Osteoblast (primary cell): ENCODE measurements around the gene VANGL1. TPM values are rescaled to one million over a fixed set of nuclear protein-coding genes. Genes with fewer than 3 reads are reported as not detected.

Source experiments
- DNase-seq: peaks from one replicate; pipeline ENCODE4 v3.0.0; 2011; ENCODE audit warnings: low spot score, mixed read lengths; ENCODE audit not compliant: insufficient read length; ENCODE audit errors: missing footprints
- H2AFZ ChIP-seq: 2 replicates; pipeline ENCODE4 v1.6.0; 2011; ENCODE audit warnings: mild to moderate bottlenecking, low read length
- H3K27ac ChIP-seq: 2 replicates; pipeline ENCODE4 v1.5.1; 2011; ENCODE audit warnings: mild to moderate bottlenecking, low read depth, low read length, moderate library complexity
- H3K27me3 ChIP-seq: 2 replicates; pipeline ENCODE4 v1.6.0; 2012; ENCODE audit warnings: mild to moderate bottlenecking, control low read depth, inconsistent platforms, low read length, moderate library complexity; ENCODE audit not compliant: insufficient read depth
- H3K36me3 ChIP-seq: 2 replicates; pipeline ENCODE4 v1.5.1; 2011; ENCODE audit warnings: mild to moderate bottlenecking, low read length, control low read depth, moderate library complexity; ENCODE audit not compliant: insufficient read depth
- H3K4me1 ChIP-seq: 2 replicates; pipeline ENCODE4 v1.5.1; 2011; ENCODE audit warnings: mild to moderate bottlenecking, low read length, control low read depth, moderate library complexity; ENCODE audit not compliant: insufficient read depth
- H3K4me2 ChIP-seq: 2 replicates; pipeline ENCODE4 v1.6.0; 2011; ENCODE audit warnings: mild to moderate bottlenecking, low read length; ENCODE audit not compliant: insufficient read depth
- H3K4me3 ChIP-seq: fragments of 200-600 bp; sonication (generic); 3 replicates; pipeline ENCODE4 v1.5.1; 2012; ENCODE audit warnings: mild to moderate bottlenecking, low read length, inconsistent platforms; ENCODE audit not compliant: insufficient read depth
- H3K79me2 ChIP-seq: 2 replicates; pipeline ENCODE4 v1.6.0; 2012; ENCODE audit warnings: mild to moderate bottlenecking, low read length, control low read depth, inconsistent platforms; ENCODE audit not compliant: insufficient read depth
- H3K9me3 ChIP-seq: 2 replicates; pipeline ENCODE4 v1.5.1; 2011; ENCODE audit warnings: low read depth, low read length, control low read depth
- H4K20me1 ChIP-seq: 2 replicates; pipeline ENCODE4 v1.6.0; 2012; ENCODE audit warnings: mild to moderate bottlenecking, low read length, control low read depth; ENCODE audit not compliant: insufficient read depth
- CTCF ChIP-seq: IDR thresholded peaks from 2 replicates; pipeline ENCODE4 v1.5.1; 2011; ENCODE audit warnings: mild to moderate bottlenecking, low read depth, low read length, moderate library complexity; ENCODE audit errors: extremely low read depth
- total RNA-seq: library from RNA; depleted of rRNA; stranded (reverse); fragments of >200 nt; gene quantifications from 2 replicates; pipeline ENCODE4 v1.2.3, GENCODE V29; 2012

VANGL1 gene
- total RNA-seq, 1 donor: 11.2 TPM

DNA sequence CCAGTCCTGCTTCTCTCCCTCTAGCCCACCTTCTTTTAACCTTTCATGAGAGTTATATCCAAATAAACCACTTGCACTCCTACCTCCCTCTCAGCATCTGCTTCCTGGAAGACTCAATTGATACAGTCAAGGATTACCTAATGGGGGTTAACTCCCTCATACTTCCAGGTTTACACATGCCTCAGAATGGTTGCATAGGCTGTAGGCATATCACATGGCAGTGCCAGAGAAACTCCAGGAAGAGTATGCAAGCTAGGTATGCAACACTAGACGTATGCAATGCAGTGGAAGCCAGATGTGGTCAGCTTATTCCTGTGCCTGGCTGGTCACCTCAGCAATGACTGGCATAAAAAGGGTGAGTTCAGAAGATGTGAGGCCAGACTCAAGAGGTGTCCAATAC lies 32.7 kb upstream of the VANGL1 start:
- Histone ChIP-seq H2AFZ (no peak overlapping the region), H3K4me1 (no peaks in the 10 kb centered on the region), H3K9me3 (no peaks in the 10 kb centered on the region), H3K36me3 (no peaks in the 10 kb centered on the region), H4K20me1 (no peaks in the 10 kb centered on the region), H3K27ac (no peak overlapping the region), H3K4me3 (no peak overlapping the region), H3K79me2 (no peaks in the 10 kb centered on the region), H3K4me2 (no peak overlapping the region), H3K27me3 (peaks cover 16% of the 10 kb centered on the region)
- no peak for TF ChIP-seq CTCF
- DNase-seq: no peak

- DNase-seq: no peak
- TF ChIP-seq CTCF: no peak
- peaks cover 18% of the 10 kb centered on the region for H3K27me3 ChIP-seq
- no peak overlapping the region for H3K27ac ChIP-seq
- H3K4me3 ChIP-seq: no peak overlapping the region
- H3K36me3 ChIP-seq: no peaks in the 10 kb centered on the region
- no peaks in the 10 kb centered on the region for H3K79me2 ChIP-seq
- H3K4me2 ChIP-seq: no peak overlapping the region
- no peak overlapping the region for H2AFZ ChIP-seq
- no peaks in the 10 kb centered on the region for H4K20me1 ChIP-seq
- no peaks in the 10 kb centered on the region for H3K9me3 ChIP-seq
- H3K4me1 ChIP-seq: no peaks in the 10 kb centered on the region
Observed at GRCh38 chr1:115613767-115614166, 28.0 kb upstream of the VANGL1 start.

GRCh38 chr1:115620453-115620852 lies 21.3 kb upstream of the VANGL1 start:
- Histone ChIP-seq H3K36me3 (no peaks in the 10 kb centered on the region), H3K27ac (no peak overlapping the region), H4K20me1 (no peaks in the 10 kb centered on the region), H3K4me3 (no peak overlapping the region), H3K4me2 (no peak overlapping the region), H3K27me3 (peaks cover 2% of the 10 kb centered on the region), H3K4me1 (no peaks in the 10 kb centered on the region), H3K9me3 (no peaks in the 10 kb centered on the region), H2AFZ (no peak overlapping the region), H3K79me2 (no peaks in the 10 kb centered on the region)
- TF ChIP-seq CTCF: no peak
- DNase-seq: no peak

DNA sequence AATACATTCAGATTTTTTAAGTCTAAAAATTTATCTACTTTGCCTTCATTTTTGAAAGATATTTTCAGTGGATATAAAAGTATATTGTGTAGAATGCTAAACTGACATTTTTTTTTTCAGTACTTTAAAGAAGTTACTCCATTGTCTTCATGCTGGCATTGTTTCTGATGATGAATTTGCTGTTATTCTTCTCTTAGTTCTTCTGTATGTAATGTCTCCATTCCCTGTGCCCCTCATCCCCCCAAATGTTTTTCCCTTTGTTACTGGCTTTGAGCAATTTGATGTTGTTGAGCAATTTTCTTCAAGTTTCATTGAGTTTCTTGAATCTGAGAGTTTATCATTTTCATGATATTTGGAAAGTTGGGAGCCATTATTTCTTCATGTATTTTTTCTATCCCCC lies 20.8 kb upstream of the VANGL1 start:
- H4K20me1 ChIP-seq: no peaks in the 10 kb centered on the region
- H3K4me2 ChIP-seq: no peak overlapping the region
- no peaks in the 10 kb centered on the region for H3K79me2 ChIP-seq
- no peaks in the 10 kb centered on the region for H3K36me3 ChIP-seq
- H3K27me3 ChIP-seq: peaks cover 2% of the 10 kb centered on the region
- no peak overlapping the region for H3K27ac ChIP-seq
- no peak overlapping the region for H2AFZ ChIP-seq
- no peak for TF ChIP-seq CTCF
- no peaks in the 10 kb centered on the region for H3K9me3 ChIP-seq
- no peak for DNase-seq
- H3K4me1 ChIP-seq: no peaks in the 10 kb centered on the region
- no peak overlapping the region for H3K4me3 ChIP-seq
